Measurements from ENCODE around the gene STAMBP. TPM values are rescaled to one million over a fixed set of nuclear protein-coding genes. Genes with fewer than 3 reads are reported as not detected.

STAMBP gene
- total and polyA plus RNA-seq, 9 of the 15 experiments (the other 6 are each of a cell fraction or from before 2014, with no cell fraction given) = 36.9 to 75.2 (median 48.8) TPM

GRCh38 chr2:73825408-73825807, 3.4 kb upstream of the STAMBP start:
- no TSS peak for BruUV-seq (replicated peaks)
- FAIRE-seq = no peak
- Histone ChIP-seq H3K79me2 (ENCODE audit: control insufficient read depth, insufficient read depth, low read length) (peaks cover 17% of the 10 kb centered on the region), H3K4me2 (ENCODE audit: insufficient read depth, low read length) (no peak overlapping the region), H3K27me3 (ENCODE audit: control insufficient read depth in 2 of 2, insufficient read depth in 2 of 2, low read length in 2 of 2) (no peaks in the 10 kb centered on the region), H3K4me1 (replicated peaks in 1 of 2; ENCODE audit: control insufficient read depth in 2 of 2, insufficient read depth in 2 of 2, low read length in 2 of 2) (peaks cover 4 to 14% of the 10 kb centered on the region in 2 experiments; a peak in 4 of 5 replicates), H3K9ac (ENCODE audit: insufficient read depth in 1 of 2, low read depth in 2 of 2, low read length in 2 of 2) (no peak overlapping the region), H2AFZ (ENCODE audit: low read depth, low read length) (no peak overlapping the region), H3K36me3 (ENCODE audit: control insufficient read depth, insufficient read depth, low read length) (no peaks in the 10 kb centered on the region), H4K20me1 (replicated peaks; ENCODE audit: control insufficient read depth, insufficient read depth, low read length) (no peaks in the 10 kb centered on the region), H3K9me3 (replicated peaks; ENCODE audit: control insufficient read depth, insufficient read depth, low read depth, low read length) (no peaks in the 10 kb centered on the region), H3K9me1 (ENCODE audit: control insufficient read depth, insufficient read depth, low read length) (no peaks in the 10 kb centered on the region), H3K4me3 (no peak overlapping the region), H3K27ac (ENCODE audit: extremely low read depth, low read depth, low read length) (no peak overlapping the region)
- ChIA-PET CTCF (ENCODE audit: low intra/inter-chr PET ratio) (interaction anchor here (1.3 kb wide), 1 partner anchor 162 kb away, joined by 4 read pairs; no protein-coding TSS in a partner anchor), POLR2A (no interaction called here)
- intact Hi-C loops (cut with micrococcal nuclease) (loop anchor here (10.0 kb wide), 7 partner anchors 151 to 569 kb away; partner anchors contain the start of genes BOLA3 and TET3), in situ Hi-C loops (cut with MboI) (no loop called here)
- no peak for ATAC-seq
- 16% methylated on average over 4 of the region's 4 CpGs for WGBS (ENCODE audit: insufficient coverage, low coverage, missing lambda C conversion rate)
- no peak for DNase-seq (ENCODE audit: extremely low read depth in 1 of 4, low spot score in 3 of 4)
- TF ChIP-seq RB1 (IDR thresholded peaks at IDR 0.05; ENCODE audit: low read depth) (no peak), ILF3 (IDR thresholded peaks at IDR 0.05; ENCODE audit: borderline replicate concordance) (no peak), ZNF232 (CRISPR knock-in tag; IDR thresholded peaks at IDR 0.05) (no peak), CBX8 (IDR thresholded peaks at IDR 0.05; ENCODE audit: borderline replicate concordance, extremely low read depth, low read depth, low read length, poor library complexity, severe bottlenecking) (no peak), HINFP (tag; conservative IDR thresholded peaks at IDR 0.05; ENCODE audit: low read depth) (no peak), ZNF507 (tag; conservative IDR thresholded peaks at IDR 0.05) (no peak), ETV6 (IDR thresholded peaks at IDR 0.05; ENCODE audit: borderline replicate concordance in 1 of 2, low read depth in 2 of 2, low read length in 1 of 2) (no peak), ETV6 (CRISPR knock-in tag; IDR thresholded peaks at IDR 0.05; ENCODE audit: borderline replicate concordance) (no peak), CBFB (CRISPR knock-in tag; IDR thresholded peaks at IDR 0.05) (no peak), ZNF146 (CRISPR knock-in tag; IDR thresholded peaks at IDR 0.05; ENCODE audit: unreplicated experiment) (no peak)
